Measurements from ENCODE around the gene ZBTB5. TPM values are rescaled to one million over a fixed set of nuclear protein-coding genes. Genes with fewer than 3 reads are reported as not detected.
"Not testable (repeated sequence)": the region's sequence is repeated elsewhere in the genome, so short reads cannot be mapped to it uniquely, and the experiment has no call there.

The ZBTB5 gene
- total RNA-seq, 1 experiment from 2014 or later = 12.0 TPM

- DNase-seq (ENCODE audit: low read depth) = no peak
Measured at GRCh38 chr9:37486256-37486615, 21.0 kb upstream of the ZBTB5 start.

- peak; percentile 95 for DNase-seq (ENCODE audit: low read depth)
Measured at GRCh38 chr9:37485389-37486255, 20.4 kb upstream of the ZBTB5 start, which contains the start of gene POLR1E. TSS of gene POLR1E (plus strand) at chr9:37485948. CDS start at chr9:37486048, 100 bp downstream.

GRCh38 chr9:37480759-37481158 lies 15.5 kb upstream of the ZBTB5 start:
- no peak for DNase-seq (ENCODE audit: low read depth)

- not testable (repeated sequence) for DNase-seq (ENCODE audit: low read depth)
Measured at GRCh38 chr9:37477987-37478619, 12.9 kb upstream of the ZBTB5 start.

- DNase-seq (ENCODE audit: low read depth) = not testable (repeated sequence)
Measured at GRCh38 chr9:37477443-37477842, 12.2 kb upstream of the ZBTB5 start.

GRCh38 chr9:37476930-37477329 lies 11.7 kb upstream of the ZBTB5 start:
- DNase-seq (ENCODE audit: low read depth) = no peak

- DNase-seq (ENCODE audit: low read depth) = no peak
Measured at GRCh38 chr9:37474438-37474837, 9.2 kb upstream of the ZBTB5 start.

- not testable (repeated sequence) for DNase-seq (ENCODE audit: low read depth)
Measured at GRCh38 chr9:37473982-37474381, 8.7 kb upstream of the ZBTB5 start.

GRCh38 chr9:37471942-37472684 lies 6.9 kb upstream of the ZBTB5 start:
- peak; percentile 96 for DNase-seq (ENCODE audit: low read depth)

- DNase-seq (ENCODE audit: low read depth) = no peak
Measured at GRCh38 chr9:37468620-37469019, 3.4 kb upstream of the ZBTB5 start.

- peak; percentile 57 for DNase-seq (ENCODE audit: low read depth)
Measured at GRCh38 chr9:37467530-37467929, 2.3 kb upstream of the ZBTB5 start.

- peak; percentile 75 for DNase-seq (ENCODE audit: low read depth)
Measured at GRCh38 chr9:37466037-37466709, 923 bp upstream of the ZBTB5 start.

GRCh38 chr9:37464426-37465248 lies 613 bp downstream of the ZBTB5 start:
- DNase-seq (ENCODE audit: low read depth) = peak; percentile 69

GRCh38 chr9:37464006-37464405 lies 1.2 kb downstream of the ZBTB5 start:
- no peak for DNase-seq (ENCODE audit: low read depth)

GRCh38 chr9:37456817-37457216 lies 8.4 kb downstream of the ZBTB5 start:
- DNase-seq (ENCODE audit: low read depth) = no peak

- DNase-seq (ENCODE audit: low read depth) = no peak
Measured at GRCh38 chr9:37455884-37456647, 9.2 kb downstream of the ZBTB5 start.

GRCh38 chr9:37454238-37454637 lies 11.0 kb downstream of the ZBTB5 start:
- no peak for DNase-seq (ENCODE audit: low read depth)

GRCh38 chr9:37453827-37454226 lies 11.4 kb downstream of the ZBTB5 start:
- DNase-seq (ENCODE audit: low read depth) = no peak

GRCh38 chr9:37452611-37453010 lies 12.6 kb downstream of the ZBTB5 start:
- DNase-seq (ENCODE audit: low read depth) = no peak

- no peak for DNase-seq (ENCODE audit: low read depth)
Measured at GRCh38 chr9:37451628-37452027, 13.6 kb downstream of the ZBTB5 start.

Data from RPMI7951 (cell line).